ENCODE measurements around the gene KCNJ6. TPM values are rescaled to one million over a fixed set of nuclear protein-coding genes. Genes with fewer than 3 reads are reported as not detected.
A peak's percentile ranks its signal among the peaks of the same experiment; 100 is the strongest.

Gene KCNJ6
- total RNA-seq, 2 donors from 2014 or later, result 0.33 TPM; not detected in 1

DNA sequence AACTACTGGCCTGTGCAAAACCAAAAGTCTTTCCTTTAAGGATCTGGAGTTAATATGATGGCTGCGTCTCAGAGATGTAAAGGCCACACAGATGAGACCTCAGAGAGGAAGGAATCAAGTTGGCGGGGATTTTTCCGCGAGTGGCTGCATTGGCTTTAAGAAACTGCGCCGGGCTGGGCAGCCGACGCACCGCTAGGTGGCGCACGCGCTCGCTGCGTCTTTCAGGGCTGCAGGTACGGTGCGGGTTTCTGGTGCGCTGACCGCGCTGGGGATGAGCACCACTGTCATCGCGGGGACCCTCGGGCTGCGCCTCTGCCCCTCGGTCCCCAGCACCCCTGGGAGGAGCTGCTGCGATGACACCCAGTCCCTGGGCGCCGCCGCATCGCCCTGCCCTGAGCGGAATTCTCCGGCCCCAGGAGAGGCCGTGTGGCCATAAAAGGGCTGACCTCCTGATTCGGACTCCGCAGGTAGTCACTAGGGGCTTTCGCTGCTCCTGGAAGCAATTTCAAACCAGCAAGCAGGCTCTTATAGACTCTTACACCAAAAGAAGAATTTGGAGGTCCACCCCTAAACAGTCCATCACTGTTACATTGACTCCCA lies 241.0 kb downstream of the KCNJ6 start:
- Mint-ChIP-seq H3K4me1 (peaks cover 40% of the 10 kb centered on the region), H3K27ac (no peak overlapping the region), H3K36me3 (ENCODE audit: low read depth) (peaks cover 2% of the 10 kb centered on the region), H3K9me3 (peaks cover 2% of the 10 kb centered on the region), H3K4me3 (no peak overlapping the region), H3K27me3 (ENCODE audit: insufficient read depth) (peaks cover 10% of the 10 kb centered on the region)
- H3K9ac ChIP-seq (ENCODE audit: extremely low read depth, low read length, poor library complexity, severe bottlenecking), result no peak overlapping the region
- no peaks in the 10 kb centered on the region for H3K36me3 ChIP-seq (ENCODE audit: control insufficient read depth, insufficient read depth, low read length)
- WGBS, 2 experiments (ENCODE audit: insufficient coverage in 1 of 2, insufficient read length in 1 of 2), result 21 to 23% methylated on average over 8 to 35 of the region's 35 CpGs
- peaks cover 5% of the 10 kb centered on the region for H3K9me3 ChIP-seq (ENCODE audit: control insufficient read depth, low read length)
- H3K27ac ChIP-seq (ENCODE audit: low read depth, low read length), result no peak overlapping the region
- TF ChIP-seq, protein P1, sequence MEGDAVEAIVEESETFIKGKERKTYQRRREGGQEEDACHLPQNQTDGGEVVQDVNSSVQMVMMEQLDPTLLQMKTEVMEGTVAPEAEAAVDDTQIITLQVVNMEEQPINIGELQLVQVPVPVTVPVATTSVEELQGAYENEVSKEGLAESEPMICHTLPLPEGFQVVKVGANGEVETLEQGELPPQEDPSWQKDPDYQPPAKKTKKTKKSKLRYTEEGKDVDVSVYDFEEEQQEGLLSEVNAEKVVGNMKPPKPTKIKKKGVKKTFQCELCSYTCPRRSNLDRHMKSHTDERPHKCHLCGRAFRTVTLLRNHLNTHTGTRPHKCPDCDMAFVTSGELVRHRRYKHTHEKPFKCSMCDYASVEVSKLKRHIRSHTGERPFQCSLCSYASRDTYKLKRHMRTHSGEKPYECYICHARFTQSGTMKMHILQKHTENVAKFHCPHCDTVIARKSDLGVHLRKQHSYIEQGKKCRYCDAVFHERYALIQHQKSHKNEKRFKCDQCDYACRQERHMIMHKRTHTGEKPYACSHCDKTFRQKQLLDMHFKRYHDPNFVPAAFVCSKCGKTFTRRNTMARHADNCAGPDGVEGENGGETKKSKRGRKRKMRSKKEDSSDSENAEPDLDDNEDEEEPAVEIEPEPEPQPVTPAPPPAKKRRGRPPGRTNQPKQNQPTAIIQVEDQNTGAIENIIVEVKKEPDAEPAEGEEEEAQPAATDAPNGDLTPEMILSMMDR (conservative IDR thresholded peaks at IDR 0.05), result peak; percentile 99
- H3K4me1 ChIP-seq (ENCODE audit: control insufficient read depth, insufficient read depth, low read length), result peaks cover 19% of the 10 kb centered on the region
- no peaks in the 10 kb centered on the region for H3K27me3 ChIP-seq (ENCODE audit: control insufficient read depth, insufficient read depth, low read length, poor library complexity, severe bottlenecking)
- peak; percentile 93 for DNase-seq
- H3K4me3 ChIP-seq (ENCODE audit: low read length), result no peak overlapping the region

DNA sequence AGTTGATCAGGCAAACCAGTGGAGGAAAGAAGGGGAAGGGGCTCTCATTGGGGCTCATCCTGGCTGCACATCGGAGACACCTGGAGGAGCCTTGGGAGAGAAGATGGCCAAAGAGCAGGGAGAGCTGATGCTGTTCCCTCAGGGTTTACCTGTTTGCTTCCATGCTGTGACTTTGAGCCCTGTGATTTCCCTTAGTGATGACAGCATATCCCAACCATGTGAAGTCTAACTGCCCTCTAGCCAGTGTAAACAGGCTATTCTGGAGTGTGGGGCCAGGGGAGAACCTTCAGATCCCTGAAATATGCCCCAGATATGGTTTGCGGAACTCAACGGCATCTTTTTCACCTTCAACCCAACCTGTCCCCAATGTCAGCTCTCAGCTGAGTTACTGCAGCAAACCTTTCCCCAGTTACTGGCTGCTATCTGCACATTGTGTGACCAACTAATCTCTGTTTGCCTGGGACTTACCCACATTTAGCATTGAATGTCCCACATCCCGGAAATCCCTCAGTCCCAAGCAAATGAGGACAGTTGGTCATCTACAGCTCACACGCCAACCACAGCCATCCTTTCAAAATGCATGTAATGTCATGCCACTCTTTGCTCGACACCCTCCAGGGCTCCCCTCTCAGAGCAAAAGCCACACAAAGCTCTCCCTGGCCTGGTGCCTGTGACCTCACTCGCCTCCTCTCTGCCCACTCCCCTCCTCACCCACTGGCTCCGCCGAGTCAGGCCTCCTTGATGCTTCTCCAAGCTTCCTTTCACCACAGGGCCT lies 242.3 kb downstream of the KCNJ6 start:
- Mint-ChIP-seq H3K9me3 (peaks cover 5% of the 10 kb centered on the region), H3K4me1 (peaks cover 52% of the 10 kb centered on the region), H3K27ac (peak overlapping the region; percentile 94), H3K4me3 (no peak overlapping the region), H3K27me3 (ENCODE audit: insufficient read depth) (peaks cover 10% of the 10 kb centered on the region), H3K36me3 (ENCODE audit: low read depth) (peaks cover 4% of the 10 kb centered on the region)
- TF ChIP-seq, protein P1 (conservative IDR thresholded peaks at IDR 0.05), result no peak
- peak; percentile 66 for DNase-seq
- Histone ChIP-seq H3K4me3 (ENCODE audit: low read length) (no peak overlapping the region), H3K4me1 (ENCODE audit: control insufficient read depth, insufficient read depth, low read length) (peaks cover 19% of the 10 kb centered on the region), H3K9me3 (ENCODE audit: control insufficient read depth, low read length) (peaks cover under 1% of the 10 kb centered on the region), H3K27ac (ENCODE audit: low read depth, low read length) (no peak overlapping the region), H3K27me3 (ENCODE audit: control insufficient read depth, insufficient read depth, low read length, poor library complexity, severe bottlenecking) (no peaks in the 10 kb centered on the region), H3K9ac (ENCODE audit: extremely low read depth, low read length, poor library complexity, severe bottlenecking) (no peak overlapping the region), H3K36me3 (ENCODE audit: control insufficient read depth, insufficient read depth, low read length) (no peaks in the 10 kb centered on the region)
- WGBS, 2 experiments (ENCODE audit: insufficient coverage in 1 of 2, insufficient read length in 1 of 2), result 85 to 87% methylated on average over 8 to 9 of the region's 9 CpGs

DNA sequence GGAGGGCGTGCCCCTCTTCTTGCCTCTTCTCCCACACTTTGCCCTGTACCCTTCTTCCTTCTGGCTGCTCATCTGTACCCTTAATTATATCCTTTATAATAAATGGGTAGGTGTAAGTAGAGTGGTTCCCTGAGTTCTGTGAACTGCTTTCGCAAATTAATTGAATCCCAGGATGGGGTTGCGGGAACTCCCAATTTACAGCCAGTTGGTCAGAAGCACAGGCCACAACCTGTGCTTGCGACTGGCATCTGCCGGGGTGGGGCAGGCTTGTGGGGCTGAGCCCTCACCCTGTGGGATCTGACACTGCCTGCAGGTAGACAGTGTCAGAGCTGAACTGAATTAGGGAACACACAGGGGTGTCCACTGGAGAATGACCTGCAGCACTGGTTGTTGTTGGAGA lies 244.9 kb downstream of the KCNJ6 start:
- H3K27me3 Mint-ChIP-seq (ENCODE audit: insufficient read depth), result peaks cover 7% of the 10 kb centered on the region
- H3K9me3 Mint-ChIP-seq, result peaks cover 12% of the 10 kb centered on the region
- Histone ChIP-seq H3K36me3 (ENCODE audit: control insufficient read depth, insufficient read depth, low read length) (no peaks in the 10 kb centered on the region), H3K9ac (ENCODE audit: extremely low read depth, low read length, poor library complexity, severe bottlenecking) (no peak overlapping the region), H3K9me3 (ENCODE audit: control insufficient read depth, low read length) (peaks cover 1% of the 10 kb centered on the region), H3K27me3 (ENCODE audit: control insufficient read depth, insufficient read depth, low read length, poor library complexity, severe bottlenecking) (no peaks in the 10 kb centered on the region), H3K4me3 (ENCODE audit: low read length) (no peak overlapping the region), H3K27ac (ENCODE audit: low read depth, low read length) (no peak overlapping the region), H3K4me1 (ENCODE audit: control insufficient read depth, insufficient read depth, low read length) (peaks cover 24% of the 10 kb centered on the region)
- no peak overlapping the region for H3K27ac Mint-ChIP-seq
- TF ChIP-seq, protein P1 (conservative IDR thresholded peaks at IDR 0.05), result no peak
- no peak overlapping the region for H3K4me3 Mint-ChIP-seq
- 89% methylated on average over 5 of the region's 5 CpGs; no CpG with 5 or more reads in 1 of the 2 experiments for WGBS, 2 experiments (ENCODE audit: insufficient coverage in 1 of 2, insufficient read length in 1 of 2)
- peaks cover 3% of the 10 kb centered on the region for H3K36me3 Mint-ChIP-seq (ENCODE audit: low read depth)
- DNase-seq, result peak; percentile 40
- H3K4me1 Mint-ChIP-seq, result peaks cover 65% of the 10 kb centered on the region
